IMR-90 (cell line): ENCODE measurements around the gene ANKRD24. TPM values are rescaled to one million over a fixed set of nuclear protein-coding genes. Genes with fewer than 3 reads are reported as not detected.

Experiments used
- ATAC-seq: fragments of 200-7000 bp; cut with Tn5 transposase; 2 replicates; pipeline ENCODE4 v1.9.1; 2020; ENCODE audit warnings: low read depth, mild to moderate bottlenecking, moderate library complexity
- BruUV-seq: library from RNA; stranded (reverse); fragments of 400-500 nt; replicated peaks from 2 replicates; lab custom pipeline; 2021; lab: Mats Ljungman, UMichigan
- CTCF ChIA-PET: fragments of 300-600 bp; formaldehyde crosslinking; extraction: SDS; loops from one replicate; lab custom pipeline; 2021; ENCODE audit warnings: antibody characterized with exemption; lab: Yijun Ruan, JAX
- POLR2A ChIA-PET: fragments of 300-600 bp; sonication (Branson Sonifier 250); formaldehyde crosslinking; loops from one replicate; lab custom pipeline; 2022; ENCODE audit warnings: antibody characterized with exemption; ENCODE audit not compliant: unreplicated experiment; lab: Charles Lee
- DNase-seq: peaks from one replicate; pipeline ENCODE4 v3.0.0; 2013
- H2AFZ ChIP-seq: replicated peaks from 2 replicates; pipeline ENCODE3; 2013; ENCODE audit warnings: low read length, mild to moderate bottlenecking; ENCODE audit not compliant: poor library complexity
- H2AK5ac ChIP-seq: 2 replicates; pipeline ENCODE4 v1.6.1; 2013; ENCODE audit warnings: low read depth, low read length, inconsistent platforms
- H2AK9ac ChIP-seq: replicated peaks from 2 replicates; pipeline ENCODE3; 2013; ENCODE audit warnings: mild to moderate bottlenecking, low read depth, low read length, moderate library complexity; ENCODE audit not compliant: poor library complexity
- H2BK120ac ChIP-seq: 2 replicates; pipeline ENCODE4 v1.6.1; 2013; ENCODE audit warnings: low read depth, low read length, inconsistent platforms
- H2BK15ac ChIP-seq: 3 replicates; pipeline ENCODE4 v1.6.1; 2013; ENCODE audit warnings: low read depth, low read length, inconsistent platforms
- H2BK20ac ChIP-seq: 2 replicates; pipeline ENCODE4 v1.6.1; 2013; ENCODE audit warnings: low read depth, mild to moderate bottlenecking, inconsistent platforms, low read length, moderate library complexity
- H2BK5ac ChIP-seq: 2 replicates; pipeline ENCODE4 v1.6.1; 2013; ENCODE audit warnings: mild to moderate bottlenecking, low read depth, low read length, inconsistent platforms; ENCODE audit not compliant: poor library complexity, severe bottlenecking
- H3K14ac ChIP-seq: replicated peaks from 2 replicates; pipeline ENCODE4 v1.6.1; 2013; ENCODE audit warnings: low read depth, low read length, inconsistent platforms
- H3K18ac ChIP-seq: 2 replicates; pipeline ENCODE4 v1.6.1; 2013; ENCODE audit warnings: low read depth, low read length, control low read depth
- H3K23ac ChIP-seq: 2 replicates; pipeline ENCODE4 v1.6.1; 2013; ENCODE audit warnings: low read depth, low read length, inconsistent platforms
- H3K27ac ChIP-seq: 2 replicates; pipeline ENCODE4 v1.5.1; 2013; ENCODE audit warnings: mild to moderate bottlenecking, control low read depth, low read length; ENCODE audit not compliant: insufficient read depth
- H3K27me3 ChIP-seq: 2 replicates; pipeline ENCODE4 v1.6.1; 2013; ENCODE audit warnings: low read length; ENCODE audit not compliant: control insufficient read depth, insufficient read depth
- H3K36me3 ChIP-seq: 2 replicates; pipeline ENCODE4 v1.6.1; 2013; ENCODE audit warnings: low read length, mixed read lengths; ENCODE audit not compliant: control insufficient read depth, insufficient read depth
- H3K4ac ChIP-seq: 2 replicates; pipeline ENCODE4 v1.6.1; 2013; ENCODE audit warnings: low read depth, low read length, inconsistent platforms
- H3K4me1 ChIP-seq: 2 replicates; pipeline ENCODE4 v1.6.1; 2013; ENCODE audit warnings: low read length, mixed read lengths; ENCODE audit not compliant: control insufficient read depth, insufficient read depth
- H3K4me2 ChIP-seq: 2 replicates; pipeline ENCODE4 v1.6.1; 2013; ENCODE audit warnings: low read depth, mild to moderate bottlenecking, control low read depth, low read length, moderate library complexity
- H3K4me3 ChIP-seq: 2 replicates; pipeline ENCODE4 v1.5.1; 2013; ENCODE audit warnings: low read depth, mild to moderate bottlenecking, control low read depth, low read length, moderate library complexity; ENCODE audit not compliant: insufficient read depth
- H3K56ac ChIP-seq: 2 replicates; pipeline ENCODE4 v1.6.1; 2013; ENCODE audit warnings: low read length, inconsistent platforms; ENCODE audit not compliant: insufficient read depth; ENCODE audit errors: extremely low read depth
- H3K79me1 ChIP-seq, 2 experiments: 2 replicates each; pipeline ENCODE4 v1.6.1; 2013; ENCODE audit warnings: low read length in 2 of 2, inconsistent platforms in 1 of 2, low read depth in 1 of 2
- H3K9ac ChIP-seq: 2 replicates; pipeline ENCODE4 v1.6.1; 2013; ENCODE audit warnings: low read depth, low read length, control low read depth
- H3K9me1 ChIP-seq: 2 replicates; pipeline ENCODE4 v1.6.1; 2013; ENCODE audit warnings: low read length, inconsistent platforms; ENCODE audit not compliant: insufficient read depth
- H3K9me3 ChIP-seq: 2 replicates; pipeline ENCODE4 v1.6.1; 2013; ENCODE audit warnings: low read length; ENCODE audit not compliant: control insufficient read depth, insufficient read depth
- H4K20me1 ChIP-seq: 2 replicates; pipeline ENCODE4 v1.6.1; 2013; ENCODE audit warnings: low read length, inconsistent platforms; ENCODE audit not compliant: insufficient read depth
- H4K5ac ChIP-seq: 2 replicates; pipeline ENCODE4 v1.6.1; 2013; ENCODE audit warnings: mild to moderate bottlenecking, low read depth, low read length, control low read depth
- H4K8ac ChIP-seq, 2 experiments: 2 replicates each; pipeline ENCODE4 v1.6.1; 2013; ENCODE audit warnings: low read depth in 2 of 2, low read length in 2 of 2, control low read depth in 1 of 2, inconsistent platforms in 1 of 2
- H4K91ac ChIP-seq: 2 replicates; pipeline ENCODE4 v1.6.1; 2013; ENCODE audit warnings: low read depth, low read length, inconsistent platforms; ENCODE audit not compliant: insufficient read depth
- CHD1 ChIP-seq: IDR thresholded peaks from 2 replicates; pipeline ENCODE4 v1.6.1; 2012; ENCODE audit warnings: low read depth, low read length, improper control_type of control experiment
- MAFK ChIP-seq: IDR thresholded peaks from 2 replicates; pipeline ENCODE4 v1.6.1; 2012; ENCODE audit warnings: low read depth, low read length, improper control_type of control experiment
- MAZ ChIP-seq: IDR thresholded peaks from 2 replicates; pipeline ENCODE4 v1.6.1; 2012; ENCODE audit warnings: low read depth, mild to moderate bottlenecking, low read length, improper control_type of control experiment, moderate library complexity, borderline replicate concordance
- NFE2L2 ChIP-seq: fragments of 150-350 bp; IDR thresholded peaks from 2 replicates; pipeline ENCODE4 v1.6.1; 2016; ENCODE audit warnings: low read depth, mild to moderate bottlenecking, low read length
- POLR2A ChIP-seq: IDR thresholded peaks from 2 replicates; pipeline ENCODE4 v1.6.1; 2012; ENCODE audit warnings: mild to moderate bottlenecking, low read depth, low read length
- RCOR1 ChIP-seq: IDR thresholded peaks from 2 replicates; pipeline ENCODE4 v1.6.1; 2012; ENCODE audit warnings: mild to moderate bottlenecking, low read length, improper control_type of control experiment; ENCODE audit not compliant: insufficient replicate concordance
- SMC3 ChIP-seq: fragments of 150-350 bp; IDR thresholded peaks from 2 replicates; pipeline ENCODE4 v1.6.1; 2016; ENCODE audit warnings: low read depth, mild to moderate bottlenecking, antibody characterized with exemption, low read length, moderate library complexity
- WGBS, 2 experiments: methylation state at CpG; one replicate each; pipeline versions ENCODE4 v1.1.5 to v1.1.7; 2013; ENCODE audit warnings: missing lambda C conversion rate in 2 of 2; ENCODE audit not compliant: insufficient read length in 1 of 2; ENCODE audit errors: extremely low coverage in 2 of 2; 5-methylcytosine and 5-hydroxymethylcytosine counted together
- dilution Hi-C: fragments of 300-500 bp; cut with HindIII; formaldehyde crosslinking; loops from one replicate; pipeline ENCODE4 v1.14.3; 2018; ENCODE audit warnings: low sequenced_read_pairs; ENCODE audit not compliant: unreplicated experiment
- in situ Hi-C: fragments of 300-500 bp; cut with MboI; formaldehyde crosslinking; loops from 3 replicates; pipeline ENCODE4 v1.14.3; 2019; ENCODE audit warnings: low sequenced_read_pairs, inconsistent platforms, mixed read lengths
- intact Hi-C: fragments of 100-400 bp; cut with micrococcal nuclease; formaldehyde crosslinking; loops from 2 replicates; pipeline ENCODE4 v1.10.0; 2022
- polyA plus RNA-seq, 3 experiments: library from polyadenylated mRNA; depleted of rRNA; stranded (reverse); fragments of >200 nt; gene quantifications; 2 replicates each; pipeline ENCODE4 v1.2.3, GENCODE V29; 2012; ENCODE audit warnings: low replicate concordance in 1 of 3
- total RNA-seq: library from RNA; depleted of rRNA; stranded (reverse); fragments of >200 nt; gene quantifications from 2 replicates; pipeline ENCODE4 v1.2.3, GENCODE V29; 2012
- TF ChIP-seq, protein P1 (sequence below): fragments of 150-350 bp; IDR thresholded peaks from 2 replicates; pipeline ENCODE4 v1.6.1; 2017; ENCODE audit warnings: mild to moderate bottlenecking, antibody characterized with exemption, low read length, low read depth

Gene ANKRD24
- total and polyA plus RNA-seq, 2 of the 4 experiments (the other 2 are of a cell fraction), result 0.18 to 0.21 TPM

DNA sequence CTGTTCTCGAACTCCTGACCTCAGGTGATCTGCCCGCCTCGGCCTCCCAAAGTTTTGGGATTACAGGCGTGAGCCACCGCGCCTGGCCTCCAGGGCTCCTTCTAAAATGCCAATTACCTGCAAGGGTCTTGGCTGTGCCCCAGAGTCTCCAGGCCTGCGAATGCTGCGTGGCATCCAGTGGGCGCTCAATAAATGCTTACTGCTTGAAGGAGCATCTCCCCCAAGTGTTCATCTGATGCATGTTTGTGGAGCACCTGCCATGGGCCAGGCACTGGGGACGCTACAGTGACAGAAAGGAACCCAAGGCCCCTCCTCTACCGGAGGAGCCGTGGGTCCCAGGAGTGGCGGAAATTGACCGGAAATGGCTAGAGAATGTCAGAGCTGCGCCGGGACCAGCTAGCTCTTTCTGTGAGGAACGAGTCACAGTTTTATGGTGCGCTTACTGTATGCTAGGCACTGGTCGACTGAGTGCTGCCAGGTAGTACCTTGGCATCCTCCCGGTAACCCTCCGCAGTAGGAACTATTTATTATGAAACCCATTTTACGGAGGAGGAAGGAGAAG, 14.2 kb downstream of the ANKRD24 start:
- WGBS, 2 experiments, result 86% methylated on average over 16 of the region's 22 CpGs; no CpG with 5 or more reads in 1 of the 2 experiments

More for the DNA sequence above, 14.2 kb downstream of the ANKRD24 start:
- Histone ChIP-seq H2BK20ac (no peak overlapping the region), H2AK5ac (no peak overlapping the region), H3K18ac (no peak overlapping the region), H3K4me3 (no peak overlapping the region), H3K56ac (no peak overlapping the region), H3K4me1 (no peaks in the 10 kb centered on the region), H3K9ac (no peak overlapping the region), H3K4ac (no peak overlapping the region), H2BK120ac (no peak overlapping the region), H2BK5ac (no peak overlapping the region), H2AK9ac (no peak overlapping the region), H3K27me3 (peaks cover 58% of the 10 kb centered on the region), H3K4me2 (no peak overlapping the region), H3K9me1 (no peaks in the 10 kb centered on the region), H3K27ac (no peak overlapping the region), H3K79me1 (no peaks in the 10 kb centered on the region), H2AFZ (no peak overlapping the region), H4K5ac (no peak overlapping the region), H4K91ac (no peak overlapping the region), H4K20me1 (no peaks in the 10 kb centered on the region; the same call in 1 of the 2 replicates), H2BK15ac (no peak overlapping the region), H3K9me3 (no peaks in the 10 kb centered on the region), H4K8ac (no peak overlapping the region), H3K23ac (no peak overlapping the region), H3K14ac (no peak overlapping the region), H3K36me3 (no peaks in the 10 kb centered on the region)
- in situ Hi-C loops (no loop called here), intact Hi-C loops (loop anchor here (1.0 kb wide), 1 partner anchor 19 kb away; no protein-coding TSS in a partner anchor), dilution Hi-C loops (no loop called here)
- no TSS peak for BruUV-seq
- ATAC-seq (no peak), DNase-seq (no peak)
- TF ChIP-seq, protein P1, sequence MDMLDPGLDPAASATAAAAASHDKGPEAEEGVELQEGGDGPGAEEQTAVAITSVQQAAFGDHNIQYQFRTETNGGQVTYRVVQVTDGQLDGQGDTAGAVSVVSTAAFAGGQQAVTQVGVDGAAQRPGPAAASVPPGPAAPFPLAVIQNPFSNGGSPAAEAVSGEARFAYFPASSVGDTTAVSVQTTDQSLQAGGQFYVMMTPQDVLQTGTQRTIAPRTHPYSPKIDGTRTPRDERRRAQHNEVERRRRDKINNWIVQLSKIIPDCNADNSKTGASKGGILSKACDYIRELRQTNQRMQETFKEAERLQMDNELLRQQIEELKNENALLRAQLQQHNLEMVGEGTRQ, result no peak
- TF ChIP-seq RCOR1 (no peak), SMC3 (no peak), CHD1 (no peak), MAZ (no peak), NFE2L2 (no peak), MAFK (no peak), POLR2A (no peak)
- POLR2A ChIA-PET, result no interaction called here
- CTCF ChIA-PET, result no interaction called here
